ENCODE measurements around the gene MYBPC1. TPM values are rescaled to one million over a fixed set of nuclear protein-coding genes. Genes with fewer than 3 reads are reported as not detected.

Gene MYBPC1
- total RNA-seq, 3 donors from 2014 or later, result 9.3 to 12.6 (median 10.0) TPM

GRCh38 chr12:101691503-101692096 is 96.8 kb downstream of the MYBPC1 start:
- intact Hi-C loops (cut with DNase I, micrococcal nuclease), result no loop called here
- TF ChIP-seq, protein P1, sequence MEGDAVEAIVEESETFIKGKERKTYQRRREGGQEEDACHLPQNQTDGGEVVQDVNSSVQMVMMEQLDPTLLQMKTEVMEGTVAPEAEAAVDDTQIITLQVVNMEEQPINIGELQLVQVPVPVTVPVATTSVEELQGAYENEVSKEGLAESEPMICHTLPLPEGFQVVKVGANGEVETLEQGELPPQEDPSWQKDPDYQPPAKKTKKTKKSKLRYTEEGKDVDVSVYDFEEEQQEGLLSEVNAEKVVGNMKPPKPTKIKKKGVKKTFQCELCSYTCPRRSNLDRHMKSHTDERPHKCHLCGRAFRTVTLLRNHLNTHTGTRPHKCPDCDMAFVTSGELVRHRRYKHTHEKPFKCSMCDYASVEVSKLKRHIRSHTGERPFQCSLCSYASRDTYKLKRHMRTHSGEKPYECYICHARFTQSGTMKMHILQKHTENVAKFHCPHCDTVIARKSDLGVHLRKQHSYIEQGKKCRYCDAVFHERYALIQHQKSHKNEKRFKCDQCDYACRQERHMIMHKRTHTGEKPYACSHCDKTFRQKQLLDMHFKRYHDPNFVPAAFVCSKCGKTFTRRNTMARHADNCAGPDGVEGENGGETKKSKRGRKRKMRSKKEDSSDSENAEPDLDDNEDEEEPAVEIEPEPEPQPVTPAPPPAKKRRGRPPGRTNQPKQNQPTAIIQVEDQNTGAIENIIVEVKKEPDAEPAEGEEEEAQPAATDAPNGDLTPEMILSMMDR (IDR thresholded peaks at IDR 0.05), result no peak
- no peak for ATAC-seq

DNA sequence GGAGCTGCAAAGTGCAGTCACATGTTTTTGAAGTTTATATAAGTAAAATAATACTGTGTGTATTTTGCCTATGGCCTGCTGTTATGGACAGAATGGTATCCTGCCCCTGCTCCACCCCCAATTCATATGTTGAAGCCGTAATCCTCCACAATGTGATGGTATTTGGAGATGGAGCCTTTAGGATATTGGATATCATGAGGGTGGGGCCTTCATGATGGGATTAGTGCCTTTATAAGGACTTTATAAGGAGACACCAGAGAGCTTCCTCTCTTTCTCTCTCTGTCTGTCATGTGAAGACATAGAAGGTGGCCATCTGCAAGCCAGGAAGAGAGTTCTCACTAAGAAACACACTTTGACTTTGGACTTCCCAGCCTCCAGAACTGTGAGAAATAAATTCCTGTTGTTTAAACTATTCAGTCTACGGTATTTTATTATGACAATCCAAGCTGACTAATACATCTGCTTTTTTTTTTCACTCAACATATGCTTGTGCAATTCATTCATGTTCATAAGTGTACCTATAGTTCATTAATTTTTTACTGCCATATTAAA is 99.6 kb downstream of the MYBPC1 start:
- no peaks in the 10 kb centered on the region for H3K36me3 ChIP-seq (ENCODE audit: low read depth)
- DNase-seq (no peak), ATAC-seq (no peak)
- no peak overlapping the region for H3K4me3 ChIP-seq
- intact Hi-C loops (cut with DNase I, micrococcal nuclease), result no loop called here
- TF ChIP-seq, protein P1 (IDR thresholded peaks at IDR 0.05), result no peak
- H3K4me1 ChIP-seq (ENCODE audit: low read depth), result peaks cover 27% of the 10 kb centered on the region
- H3K9me3 ChIP-seq, result no peaks in the 10 kb centered on the region

More at GRCh38 chr12:101691503-101692096, 96.8 kb downstream of the MYBPC1 start:
- H3K36me3 ChIP-seq (ENCODE audit: low read depth), result no peaks in the 10 kb centered on the region
- no peaks in the 10 kb centered on the region for H3K9me3 ChIP-seq
- H3K4me1 ChIP-seq (ENCODE audit: low read depth), result peaks cover 23% of the 10 kb centered on the region
- DNase-seq, result no peak
- H3K4me3 ChIP-seq, result no peak overlapping the region

DNA sequence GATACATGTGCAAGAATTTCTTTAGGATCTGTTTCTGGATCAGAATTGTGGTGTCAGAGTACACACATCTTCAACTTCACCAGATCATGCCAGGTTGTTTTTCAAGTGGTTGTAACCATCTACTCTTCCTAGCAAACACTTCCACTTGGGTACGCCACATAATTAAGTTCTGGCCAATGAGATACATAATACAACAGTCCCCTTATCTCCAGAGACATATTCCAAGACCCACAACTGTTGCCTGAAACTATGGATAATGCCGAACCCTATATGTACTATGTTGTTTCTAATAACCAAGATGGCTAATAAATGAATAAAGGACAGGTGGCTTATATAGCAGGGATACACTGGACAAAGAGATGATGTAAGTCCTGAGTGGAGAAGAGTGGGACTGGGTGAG is 100.2 kb downstream of the MYBPC1 start:
- ATAC-seq, result no peak
- Histone ChIP-seq H3K4me3 (no peak overlapping the region), H3K36me3 (ENCODE audit: low read depth) (no peaks in the 10 kb centered on the region), H3K9me3 (no peaks in the 10 kb centered on the region), H3K4me1 (ENCODE audit: low read depth) (peaks cover 33% of the 10 kb centered on the region)
- TF ChIP-seq, protein P1 (IDR thresholded peaks at IDR 0.05), result no peak
- intact Hi-C loops (cut with DNase I, micrococcal nuclease), result no loop called here
- no peak for DNase-seq

DNA sequence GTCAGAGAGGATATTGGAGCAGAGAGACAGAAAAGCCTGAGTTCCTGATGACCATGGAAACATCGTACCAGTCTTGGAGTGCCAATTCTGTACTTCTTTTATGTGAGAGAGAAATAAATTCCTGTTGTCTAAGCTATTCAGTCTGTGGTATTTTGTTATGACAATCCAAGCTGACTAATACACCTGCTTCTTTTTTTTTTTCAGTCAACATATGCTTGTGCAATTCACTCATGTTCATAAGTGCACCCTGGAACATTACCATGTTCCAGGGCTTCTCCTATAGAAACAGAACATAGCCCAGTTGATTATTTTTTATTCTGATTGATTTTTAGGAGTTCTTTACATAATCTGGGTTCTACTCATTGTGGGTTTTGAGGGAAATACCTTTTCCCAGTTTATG is 100.9 kb downstream of the MYBPC1 start:
- ATAC-seq, result no peak
- H3K4me1 ChIP-seq (ENCODE audit: low read depth), result peaks cover 33% of the 10 kb centered on the region
- no peak for DNase-seq
- H3K4me3 ChIP-seq, result no peak overlapping the region
- intact Hi-C loops (cut with DNase I, micrococcal nuclease), result no loop called here
- TF ChIP-seq, protein P1 (IDR thresholded peaks at IDR 0.05), result no peak
- H3K9me3 ChIP-seq, result no peaks in the 10 kb centered on the region
- H3K36me3 ChIP-seq (ENCODE audit: low read depth), result no peaks in the 10 kb centered on the region

GRCh38 chr12:101696251-101697196 is 101.8 kb downstream of the MYBPC1 start:
- ATAC-seq, result peak; percentile 55
- H3K9me3 ChIP-seq, result no peaks in the 10 kb centered on the region
- H3K4me1 ChIP-seq (ENCODE audit: low read depth), result peaks cover 40% of the 10 kb centered on the region
- peak overlapping the region; percentile 94 for H3K4me3 ChIP-seq
- intact Hi-C loops (cut with DNase I, micrococcal nuclease), result no loop called here
- no peaks in the 10 kb centered on the region for H3K36me3 ChIP-seq (ENCODE audit: low read depth)
- DNase-seq, result peak in 2 of 3 donors; percentile 61
- TF ChIP-seq, protein P1 (IDR thresholded peaks at IDR 0.05), result no peak
